Measurements from ENCODE around the gene RAE1. TPM values are rescaled to one million over a fixed set of nuclear protein-coding genes. Genes with fewer than 3 reads are reported as not detected.

The RAE1 gene
- total RNA-seq, 1 experiment from 2014 or later: 31.3 TPM

- peaks cover 12% of the 10 kb centered on the region for H3K4me1 Mint-ChIP-seq
- no peaks in the 10 kb centered on the region for H3K27me3 Mint-ChIP-seq (ENCODE audit: low read depth)
- peaks cover 44% of the 10 kb centered on the region for H3K36me3 Mint-ChIP-seq
- ATAC-seq (no peak), DNase-seq (ENCODE audit: low spot score) (no peak)
- no peaks in the 10 kb centered on the region for H3K9me3 Mint-ChIP-seq
- H3K27ac Mint-ChIP-seq: no peak overlapping the region
- H3K4me3 Mint-ChIP-seq: no peak overlapping the region
- no peak for TF ChIP-seq NFE2L1 (CRISPR knock-in tag; IDR thresholded peaks at IDR 0.05)
- TF ChIP-seq, protein P1, sequence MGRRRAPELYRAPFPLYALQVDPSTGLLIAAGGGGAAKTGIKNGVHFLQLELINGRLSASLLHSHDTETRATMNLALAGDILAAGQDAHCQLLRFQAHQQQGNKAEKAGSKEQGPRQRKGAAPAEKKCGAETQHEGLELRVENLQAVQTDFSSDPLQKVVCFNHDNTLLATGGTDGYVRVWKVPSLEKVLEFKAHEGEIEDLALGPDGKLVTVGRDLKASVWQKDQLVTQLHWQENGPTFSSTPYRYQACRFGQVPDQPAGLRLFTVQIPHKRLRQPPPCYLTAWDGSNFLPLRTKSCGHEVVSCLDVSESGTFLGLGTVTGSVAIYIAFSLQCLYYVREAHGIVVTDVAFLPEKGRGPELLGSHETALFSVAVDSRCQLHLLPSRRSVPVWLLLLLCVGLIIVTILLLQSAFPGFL (CRISPR knock-in tag; IDR thresholded peaks at IDR 0.05; ENCODE audit: borderline replicate concordance): no peak
- no peak for TF ChIP-seq EMX1 (CRISPR knock-in tag; IDR thresholded peaks at IDR 0.05)
- TF ChIP-seq CBFB (CRISPR knock-in tag; IDR thresholded peaks at IDR 0.05; ENCODE audit: low read depth): no peak
- TF ChIP-seq, protein P2, sequence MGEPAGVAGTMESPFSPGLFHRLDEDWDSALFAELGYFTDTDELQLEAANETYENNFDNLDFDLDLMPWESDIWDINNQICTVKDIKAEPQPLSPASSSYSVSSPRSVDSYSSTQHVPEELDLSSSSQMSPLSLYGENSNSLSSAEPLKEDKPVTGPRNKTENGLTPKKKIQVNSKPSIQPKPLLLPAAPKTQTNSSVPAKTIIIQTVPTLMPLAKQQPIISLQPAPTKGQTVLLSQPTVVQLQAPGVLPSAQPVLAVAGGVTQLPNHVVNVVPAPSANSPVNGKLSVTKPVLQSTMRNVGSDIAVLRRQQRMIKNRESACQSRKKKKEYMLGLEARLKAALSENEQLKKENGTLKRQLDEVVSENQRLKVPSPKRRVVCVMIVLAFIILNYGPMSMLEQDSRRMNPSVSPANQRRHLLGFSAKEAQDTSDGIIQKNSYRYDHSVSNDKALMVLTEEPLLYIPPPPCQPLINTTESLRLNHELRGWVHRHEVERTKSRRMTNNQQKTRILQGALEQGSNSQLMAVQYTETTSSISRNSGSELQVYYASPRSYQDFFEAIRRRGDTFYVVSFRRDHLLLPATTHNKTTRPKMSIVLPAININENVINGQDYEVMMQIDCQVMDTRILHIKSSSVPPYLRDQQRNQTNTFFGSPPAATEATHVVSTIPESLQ (CRISPR knock-in tag; IDR thresholded peaks at IDR 0.05): no peak
- no peak for TF ChIP-seq TEAD4 (CRISPR knock-in tag; IDR thresholded peaks at IDR 0.05)
- no peak for TF ChIP-seq MYBL2 (CRISPR knock-in tag; IDR thresholded peaks at IDR 0.05)
- TF ChIP-seq, protein P3, sequence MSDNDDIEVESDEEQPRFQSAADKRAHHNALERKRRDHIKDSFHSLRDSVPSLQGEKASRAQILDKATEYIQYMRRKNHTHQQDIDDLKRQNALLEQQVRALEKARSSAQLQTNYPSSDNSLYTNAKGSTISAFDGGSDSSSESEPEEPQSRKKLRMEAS (CRISPR knock-in tag; IDR thresholded peaks at IDR 0.05): no peak
- TF ChIP-seq, protein P4, sequence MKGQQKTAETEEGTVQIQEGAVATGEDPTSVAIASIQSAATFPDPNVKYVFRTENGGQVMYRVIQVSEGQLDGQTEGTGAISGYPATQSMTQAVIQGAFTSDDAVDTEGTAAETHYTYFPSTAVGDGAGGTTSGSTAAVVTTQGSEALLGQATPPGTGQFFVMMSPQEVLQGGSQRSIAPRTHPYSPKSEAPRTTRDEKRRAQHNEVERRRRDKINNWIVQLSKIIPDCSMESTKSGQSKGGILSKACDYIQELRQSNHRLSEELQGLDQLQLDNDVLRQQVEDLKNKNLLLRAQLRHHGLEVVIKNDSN (CRISPR knock-in tag; IDR thresholded peaks at IDR 0.05): no peak
- TF ChIP-seq MLX (CRISPR knock-in tag; IDR thresholded peaks at IDR 0.05): no peak
- TF ChIP-seq JAZF1 (CRISPR knock-in tag; IDR thresholded peaks at IDR 0.05): no peak
- no peak for TF ChIP-seq OVOL2 (CRISPR knock-in tag; IDR thresholded peaks at IDR 0.05; ENCODE audit: borderline replicate concordance)
- ChIA-PET POLR2A (no interaction called here), CTCF (interaction anchor here (0.5 to 1.1 kb wide), 2 partner anchors 119 to 227 kb away, joined by 3 read pairs; no protein-coding TSS in a partner anchor)
Observed at GRCh38 chr20:57379263-57379647, 28.2 kb downstream of the RAE1 start.

- Mint-ChIP-seq H3K27me3 (ENCODE audit: low read depth) (no peaks in the 10 kb centered on the region), H3K9me3 (no peaks in the 10 kb centered on the region), H3K4me3 (no peak overlapping the region), H3K36me3 (peaks cover 34% of the 10 kb centered on the region), H3K27ac (no peak overlapping the region), H3K4me1 (peaks cover 7% of the 10 kb centered on the region)
- ATAC-seq: no peak
- ChIA-PET CTCF (no interaction called here), POLR2A (no interaction called here)
- TF ChIP-seq FOXJ3 (CRISPR knock-in tag; IDR thresholded peaks at IDR 0.05; ENCODE audit: borderline replicate concordance): no peak
- no peak for TF ChIP-seq ATF1 (CRISPR knock-in tag; IDR thresholded peaks at IDR 0.05)
- no peak for TF ChIP-seq CTCF (IDR thresholded peaks at IDR 0.05)
- no peak for TF ChIP-seq ARID4B (CRISPR knock-in tag; IDR thresholded peaks at IDR 0.05; ENCODE audit: borderline replicate concordance)
- DNase-seq (ENCODE audit: low spot score): no peak
Observed at GRCh38 chr20:57380081-57380750, 29.2 kb downstream of the RAE1 start.

Measured in WTC11 (cell line).